Measurements from ENCODE around the gene FIGNL1.

The FIGNL1 gene

GRCh38 chr7:50449881-50450589 lies at the start of gene FIGNL1:
TSS of gene FIGNL1 (minus strand) at chr7:50450350. CDS start at chr7:50447287, 3,063 bp downstream.
- peak; percentile 80 for DNase-seq

GRCh38 chr7:50499092-50499491 lies 48.9 kb upstream of the FIGNL1 start:
- DNase-seq = no peak

- DNase-seq = no peak
Observed at GRCh38 chr7:50497968-50498367, 47.8 kb upstream of the FIGNL1 start.

- no peak for DNase-seq
Observed at GRCh38 chr7:50497068-50497642, 47.0 kb upstream of the FIGNL1 start.

- no peak for DNase-seq
Observed at GRCh38 chr7:50496569-50496968, 46.4 kb upstream of the FIGNL1 start.

GRCh38 chr7:50495746-50496145 lies 45.6 kb upstream of the FIGNL1 start:
- no peak for DNase-seq

- DNase-seq = no peak
Observed at GRCh38 chr7:50492770-50493519, 42.8 kb upstream of the FIGNL1 start.

GRCh38 chr7:50491943-50492342 lies 41.8 kb upstream of the FIGNL1 start:
- no peak for DNase-seq

GRCh38 chr7:50491209-50491608 lies 41.1 kb upstream of the FIGNL1 start:
- no peak for DNase-seq

GRCh38 chr7:50488379-50488778 lies 38.2 kb upstream of the FIGNL1 start:
- DNase-seq = no peak

GRCh38 chr7:50486512-50486911 lies 36.4 kb upstream of the FIGNL1 start:
- DNase-seq = no peak

GRCh38 chr7:50481867-50482266 lies 31.7 kb upstream of the FIGNL1 start:
- DNase-seq = no peak

GRCh38 chr7:50480797-50481196 lies 30.6 kb upstream of the FIGNL1 start:
- DNase-seq = no peak

GRCh38 chr7:50479743-50480517 lies 29.8 kb upstream of the FIGNL1 start:
- DNase-seq = peak; percentile 76

GRCh38 chr7:50477640-50478039 lies 27.5 kb upstream of the FIGNL1 start:
- no peak for DNase-seq

GRCh38 chr7:50476953-50477625 lies 26.9 kb upstream of the FIGNL1 start:
- DNase-seq = no peak

- no peak for DNase-seq
Observed at GRCh38 chr7:50475340-50475739, 25.2 kb upstream of the FIGNL1 start.

GRCh38 chr7:50474382-50475160 lies 24.4 kb upstream of the FIGNL1 start:
- no peak for DNase-seq

- no peak for DNase-seq
Observed at GRCh38 chr7:50473531-50473930, 23.4 kb upstream of the FIGNL1 start.

GRCh38 chr7:50472427-50472826 lies 22.3 kb upstream of the FIGNL1 start:
- DNase-seq = no peak

- no peak for DNase-seq
Observed at GRCh38 chr7:50471970-50472369, 21.8 kb upstream of the FIGNL1 start.
